ENCODE data around the gene POU6F1. TPM values are rescaled to one million over a fixed set of nuclear protein-coding genes. Genes with fewer than 3 reads are reported as not detected.
"Not testable (repeated sequence)": the region's sequence is repeated elsewhere in the genome, so short reads cannot be mapped to it uniquely, and the experiment has no call there.

POU6F1 gene
- total and polyA plus RNA-seq, 10 of the 15 experiments (the other 5 are each of a cell fraction or from before 2014, with no cell fraction given) = 0.26 to 4.2 (median 1.2) TPM

DNA sequence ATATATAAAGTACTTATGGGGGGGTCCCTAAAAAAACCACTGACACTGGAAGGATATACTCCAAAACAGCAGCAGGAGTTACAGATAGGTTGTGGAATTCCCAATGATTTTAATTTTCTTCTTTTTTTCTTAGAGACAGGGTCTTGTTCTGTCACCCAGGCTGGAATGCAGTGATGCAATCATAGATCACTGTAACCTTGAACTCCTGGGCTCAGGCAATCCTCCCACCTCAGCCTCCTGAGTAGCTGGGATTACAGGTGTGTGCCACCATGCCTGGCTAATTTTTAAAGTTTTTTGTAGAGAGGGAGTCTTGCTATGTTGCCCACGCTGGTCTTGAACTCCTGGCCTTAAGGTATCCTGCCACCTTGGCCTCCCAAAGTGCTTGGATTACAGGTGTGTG lies 41.7 kb upstream of the POU6F1 start:
- H3K9me3 ChIP-seq (replicated peaks; ENCODE audit: control insufficient read depth, insufficient read depth, low read length); H3K9ac ChIP-seq (ENCODE audit: control insufficient read depth, insufficient read depth, low read length); H4K20me1 ChIP-seq (ENCODE audit: control insufficient read depth, insufficient read depth); DNase-seq (ENCODE audit: low read depth, low spot score); in situ Hi-C loops (cut with MboI); RAD21 ChIA-PET (ENCODE audit: unreplicated experiment); H3K36me3 ChIP-seq (ENCODE audit: control insufficient read depth in 2 of 2, insufficient read depth in 2 of 2, low read length in 1 of 2); FAIRE-seq; H3K79me2 ChIP-seq (ENCODE audit: control insufficient read depth, insufficient read depth, low read length); H2AFZ ChIP-seq (ENCODE audit: control insufficient read depth, low read depth, low read length); ATAC-seq; SMC1A ChIA-PET (ENCODE audit: uncharacterized antibody, unreplicated experiment); POLR2A ChIA-PET; H3K4me2 ChIP-seq (ENCODE audit: control insufficient read depth, insufficient read depth); H3K27me3 ChIP-seq (replicated peaks in 1 of 2; ENCODE audit: control insufficient read depth in 2 of 2, insufficient read depth in 2 of 2, low read length in 1 of 2); BruUV-seq (replicated peaks); H3K27ac ChIP-seq (ENCODE audit: control insufficient read depth, insufficient read depth); H3K4me1 ChIP-seq (ENCODE audit: control insufficient read depth, insufficient read depth, low read length); H3K4me3 ChIP-seq; CTCF ChIA-PET: not testable (repeated sequence)
- WGBS (ENCODE audit: insufficient coverage, insufficient replicate concordance, low lambda C conversion rate, missing lambda C conversion rate) = 100% methylated on average over 1 of the region's 1 CpG
- intact Hi-C loops (cut with micrococcal nuclease; ENCODE audit: unreplicated experiment) = loop anchor here (10.0 kb wide), 1 partner anchor 435 kb away; no protein-coding TSS in a partner anchor

DNA sequence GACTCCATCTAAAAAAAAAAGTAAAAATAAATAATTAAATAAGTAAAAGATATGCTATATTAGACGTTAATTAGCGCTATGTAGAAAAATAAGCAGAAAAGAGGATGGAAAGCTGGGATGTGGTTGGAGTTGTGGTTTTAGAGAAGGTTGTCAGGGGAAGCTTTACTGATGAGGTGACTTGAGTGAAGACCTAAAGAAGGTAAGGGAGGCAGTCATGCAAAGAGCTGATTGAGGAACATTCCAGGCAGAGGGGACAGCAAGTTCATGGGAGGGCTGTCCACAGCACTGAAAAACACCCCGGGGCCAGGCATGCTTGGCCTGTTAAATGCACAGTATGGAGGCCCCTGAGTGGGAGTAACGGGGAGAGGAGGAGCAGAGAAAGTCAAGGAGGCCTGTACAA lies 36.7 kb upstream of the POU6F1 start:
- no peaks in the 10 kb centered on the region for H4K20me1 ChIP-seq (ENCODE audit: control insufficient read depth, insufficient read depth)
- no TSS peak for BruUV-seq (replicated peaks)
- ATAC-seq (no peak), DNase-seq (ENCODE audit: low read depth, low spot score) (no peak), FAIRE-seq (no peak)
- ChIA-PET RAD21 (ENCODE audit: unreplicated experiment) (no interaction called here), SMC1A (ENCODE audit: uncharacterized antibody, unreplicated experiment) (no interaction called here), POLR2A (no interaction called here), CTCF (interaction anchor here (0.6 to 1.3 kb wide), 3 partner anchors 87 to 429 kb away, joined by 3 to 5 read pairs (median 4); no protein-coding TSS in a partner anchor)
- TF ChIP-seq RB1 (IDR thresholded peaks at IDR 0.05; ENCODE audit: borderline replicate concordance) = no peak
- TF ChIP-seq TCF7 (IDR thresholded peaks at IDR 0.05; ENCODE audit: borderline replicate concordance) = no peak
- in situ Hi-C loops (cut with MboI) (no loop called here), intact Hi-C loops (cut with micrococcal nuclease; ENCODE audit: unreplicated experiment) (loop anchor here (5.0 to 10.0 kb wide), 2 partner anchors 207 to 430 kb away; partner anchors contain the start of gene LETMD1)
- no peak overlapping the region for H2AFZ ChIP-seq (ENCODE audit: control insufficient read depth, low read depth, low read length)
- no peak overlapping the region for H3K4me2 ChIP-seq (ENCODE audit: control insufficient read depth, insufficient read depth)
- H3K36me3 ChIP-seq (ENCODE audit: control insufficient read depth in 2 of 2, insufficient read depth in 2 of 2, low read length in 1 of 2) = no peaks in the 10 kb centered on the region
- no peaks in the 10 kb centered on the region for H3K9me3 ChIP-seq (replicated peaks; ENCODE audit: control insufficient read depth, insufficient read depth, low read length)
- no peak overlapping the region for H3K4me3 ChIP-seq
- no peaks in the 10 kb centered on the region for H3K27me3 ChIP-seq (replicated peaks in 1 of 2; ENCODE audit: control insufficient read depth in 2 of 2, insufficient read depth in 2 of 2, low read length in 1 of 2)
- H3K4me1 ChIP-seq (ENCODE audit: control insufficient read depth, insufficient read depth, low read length) = no peaks in the 10 kb centered on the region
- no peak overlapping the region for H3K27ac ChIP-seq (ENCODE audit: control insufficient read depth, insufficient read depth)
- WGBS (ENCODE audit: insufficient coverage, insufficient replicate concordance, low lambda C conversion rate, missing lambda C conversion rate) = 67% methylated on average over 4 of the region's 4 CpGs
- H3K79me2 ChIP-seq (ENCODE audit: control insufficient read depth, insufficient read depth, low read length) = no peaks in the 10 kb centered on the region
- no peak overlapping the region for H3K9ac ChIP-seq (ENCODE audit: control insufficient read depth, insufficient read depth, low read length)
